Trophoblast cell (in vitro differentiated cells and primary cell): ENCODE data around the gene UST.

Experiments
- DNase-seq, 2 donors: peaks; one replicate each; pipeline ENCODE4 v3.0.0-alpha.2; 2016
- H2AFZ ChIP-seq: 2 replicates; pipeline ENCODE4 v1.6.1; 2013; ENCODE audit warnings: low read length, moderate library complexity, mild to moderate bottlenecking; ENCODE audit not compliant: insufficient read depth, poor library complexity
- H2AK5ac ChIP-seq: 2 replicates; pipeline ENCODE4 v1.6.1; 2013; ENCODE audit warnings: mild to moderate bottlenecking, low read length
- H2BK120ac ChIP-seq: 2 replicates; pipeline ENCODE4 v1.6.1; 2013; ENCODE audit warnings: low read length, mild to moderate bottlenecking, moderate library complexity; ENCODE audit not compliant: insufficient read depth, poor library complexity
- H2BK12ac ChIP-seq: 2 replicates; pipeline ENCODE4 v1.6.1; 2013; ENCODE audit warnings: mild to moderate bottlenecking, low read length, moderate library complexity
- H2BK5ac ChIP-seq: 2 replicates; pipeline ENCODE4 v1.6.1; 2013; ENCODE audit warnings: low read length, low read depth, moderate library complexity, mild to moderate bottlenecking; ENCODE audit not compliant: poor library complexity
- H3K14ac ChIP-seq: 2 replicates; pipeline ENCODE4 v1.6.1; 2013; ENCODE audit warnings: mild to moderate bottlenecking, low read length
- H3K18ac ChIP-seq: 2 replicates; pipeline ENCODE4 v1.6.1; 2013; ENCODE audit warnings: mild to moderate bottlenecking, low read length
- H3K23ac ChIP-seq: 2 replicates; pipeline ENCODE4 v1.6.1; 2013; ENCODE audit warnings: low read length
- H3K27ac ChIP-seq: 2 replicates; pipeline ENCODE4 v1.5.1; 2013; ENCODE audit warnings: low read depth, mild to moderate bottlenecking, inconsistent platforms, low read length, moderate library complexity
- H3K27me3 ChIP-seq: 2 replicates; pipeline ENCODE4 v1.6.1; 2013; ENCODE audit warnings: inconsistent platforms, mild to moderate bottlenecking, low read length, moderate library complexity; ENCODE audit not compliant: insufficient read depth
- H3K36me3 ChIP-seq, 2 experiments: 1 replicate in 1 of 2; 2 replicates in 1 of 2; pipeline ENCODE4 v1.6.1; 2013; ENCODE audit warnings: low read length in 2 of 2, mild to moderate bottlenecking in 2 of 2, moderate library complexity in 1 of 2; ENCODE audit not compliant: insufficient read depth in 2 of 2, control insufficient read depth in 1 of 2
- H3K4ac ChIP-seq: 2 replicates; pipeline ENCODE4 v1.6.1; 2013; ENCODE audit warnings: low read depth, mild to moderate bottlenecking, low read length, moderate library complexity
- H3K4me1 ChIP-seq, 2 experiments: 1 replicate in 1 of 2; 2 replicates in 1 of 2; pipeline ENCODE4 v1.6.1; 2013; ENCODE audit warnings: low read length in 2 of 2, mild to moderate bottlenecking in 2 of 2, moderate library complexity in 1 of 2; ENCODE audit not compliant: insufficient read depth in 2 of 2, control insufficient read depth in 1 of 2
- H3K4me2 ChIP-seq: 2 replicates; pipeline ENCODE4 v1.6.1; 2013; ENCODE audit warnings: inconsistent platforms, mild to moderate bottlenecking, low read length, moderate library complexity
- H3K4me3 ChIP-seq: 2 replicates; pipeline ENCODE4 v1.5.1; 2013; ENCODE audit warnings: mild to moderate bottlenecking, low read depth, low read length, inconsistent platforms
- H3K79me1 ChIP-seq: one replicate; pipeline ENCODE4 v1.6.1; 2013; ENCODE audit warnings: low read length
- H3K79me2 ChIP-seq: 2 replicates; pipeline ENCODE4 v1.6.1; 2013; ENCODE audit warnings: low read length, mild to moderate bottlenecking; ENCODE audit not compliant: control insufficient read depth, insufficient read depth, poor library complexity
- H3K9ac ChIP-seq: 2 replicates; pipeline ENCODE4 v1.6.1; 2013; ENCODE audit warnings: mild to moderate bottlenecking, low read length
- H3K9me3 ChIP-seq: 2 replicates; pipeline ENCODE4 v1.6.1; 2013; ENCODE audit warnings: low read depth, mild to moderate bottlenecking, control low read depth, inconsistent platforms, low read length; ENCODE audit not compliant: insufficient read depth
- H4K12ac ChIP-seq: 2 replicates; pipeline ENCODE4 v1.6.1; 2013; ENCODE audit warnings: low read depth, mild to moderate bottlenecking, low read length, moderate library complexity
- H4K8ac ChIP-seq: 2 replicates; pipeline ENCODE4 v1.6.1; 2013; ENCODE audit warnings: low read depth, mild to moderate bottlenecking, low read length, moderate library complexity
- H4K91ac ChIP-seq: one replicate; pipeline ENCODE4 v1.6.1; 2013; ENCODE audit warnings: low read depth, mild to moderate bottlenecking, low read length, moderate library complexity
- WGBS: extraction: QIAGEN DNeasy Blood & Tissue Kit; methylation state at CpG from one replicate; pipeline ENCODE4 v1.1.7; 2013; ENCODE audit warnings: missing lambda C conversion rate; ENCODE audit not compliant: insufficient read length, insufficient coverage; ENCODE audit errors: extremely low coverage; 5-methylcytosine and 5-hydroxymethylcytosine counted together

Gene UST

GRCh38 chr6:149084808-149085556, 338.2 kb downstream of the UST start:
- peaks cover 4 to 15% of the 10 kb centered on the region in 2 experiments for H3K4me1 ChIP-seq
- no peak overlapping the region for H3K27ac ChIP-seq
- no peak overlapping the region for H3K4ac ChIP-seq
- no peaks in the 10 kb centered on the region for H3K36me3 ChIP-seq
- H3K9ac ChIP-seq: no peak overlapping the region
- no peak overlapping the region for H4K91ac ChIP-seq
- no peak overlapping the region for H3K14ac ChIP-seq
- WGBS: no CpG with 5 or more reads among the region's 6 CpGs
- DNase-seq: no peak
- H4K8ac ChIP-seq: no peak overlapping the region
- H3K4me2 ChIP-seq: no peak overlapping the region
- H2BK5ac ChIP-seq: no peak overlapping the region
- no peak overlapping the region for H2BK120ac ChIP-seq
- H4K12ac ChIP-seq: no peak overlapping the region
- no peak overlapping the region for H3K23ac ChIP-seq
- H2BK12ac ChIP-seq: no peak overlapping the region
- no peaks in the 10 kb centered on the region for H3K27me3 ChIP-seq
- no peak overlapping the region for H3K18ac ChIP-seq
- H3K4me3 ChIP-seq: no peak overlapping the region
- no peaks in the 10 kb centered on the region for H3K79me2 ChIP-seq
- peaks cover 3% of the 10 kb centered on the region for H3K79me1 ChIP-seq
- H2AK5ac ChIP-seq: no peak overlapping the region
- no peak overlapping the region for H2AFZ ChIP-seq
- no peaks in the 10 kb centered on the region for H3K9me3 ChIP-seq

- H2BK5ac ChIP-seq: no peak overlapping the region
- H2AK5ac ChIP-seq: no peak overlapping the region
- no peaks in the 10 kb centered on the region for H3K79me2 ChIP-seq
- no peak overlapping the region for H3K27ac ChIP-seq
- no peak overlapping the region for H3K18ac ChIP-seq
- DNase-seq: no peak
- H3K4me1 ChIP-seq: peaks cover 4 to 12% of the 10 kb centered on the region in 2 experiments
- H3K27me3 ChIP-seq: no peaks in the 10 kb centered on the region
- no peak overlapping the region for H4K12ac ChIP-seq
- no peak overlapping the region for H3K9ac ChIP-seq
- no peak overlapping the region for H3K4ac ChIP-seq
- no peak overlapping the region for H4K8ac ChIP-seq
- no peak overlapping the region for H2BK120ac ChIP-seq
- H3K4me3 ChIP-seq: no peak overlapping the region
- H3K79me1 ChIP-seq: peaks cover 2% of the 10 kb centered on the region
- no peaks in the 10 kb centered on the region for H3K36me3 ChIP-seq
- no peak overlapping the region for H3K23ac ChIP-seq
- no peak overlapping the region for H2BK12ac ChIP-seq
- H2AFZ ChIP-seq: no peak overlapping the region
- H4K91ac ChIP-seq: no peak overlapping the region
- no peaks in the 10 kb centered on the region for H3K9me3 ChIP-seq
- H3K14ac ChIP-seq: no peak overlapping the region
- H3K4me2 ChIP-seq: no peak overlapping the region
Measured at GRCh38 chr6:149085557-149085938, 338.7 kb downstream of the UST start.

DNA sequence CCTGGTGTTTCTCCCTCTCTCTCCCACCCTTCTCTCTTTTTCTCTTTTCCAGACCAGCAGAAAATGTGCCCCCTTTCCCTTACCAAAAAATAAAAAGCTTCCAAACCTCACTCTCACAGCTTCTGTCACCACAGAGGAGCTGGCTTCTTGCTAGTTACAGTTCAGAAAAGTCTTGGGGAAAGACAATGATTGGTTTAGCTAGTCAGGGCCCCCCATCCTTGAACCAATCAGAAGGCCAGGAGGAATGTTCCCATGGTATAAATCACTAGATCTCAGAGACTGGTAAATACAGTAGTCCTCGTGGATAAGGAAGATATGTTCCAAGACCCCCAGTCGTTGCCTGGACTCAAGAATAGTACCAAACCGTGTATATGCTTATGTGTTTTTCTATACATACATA, 339.5 kb downstream of the UST start:
- no peak overlapping the region for H4K91ac ChIP-seq
- no peak overlapping the region for H3K23ac ChIP-seq
- no CpG with 5 or more reads among the region's 3 CpGs for WGBS
- no peaks in the 10 kb centered on the region for H3K79me2 ChIP-seq
- no peak overlapping the region for H3K4me3 ChIP-seq
- no peak overlapping the region for H3K18ac ChIP-seq
- H3K14ac ChIP-seq: no peak overlapping the region
- no peaks in the 10 kb centered on the region for H3K79me1 ChIP-seq
- no peak overlapping the region for H2BK120ac ChIP-seq
- H2BK12ac ChIP-seq: no peak overlapping the region
- H3K4ac ChIP-seq: no peak overlapping the region
- no peak overlapping the region for H2AFZ ChIP-seq
- H3K9me3 ChIP-seq: no peaks in the 10 kb centered on the region
- H2AK5ac ChIP-seq: no peak overlapping the region
- no peak overlapping the region for H4K12ac ChIP-seq
- H3K4me2 ChIP-seq: no peak overlapping the region
- H3K9ac ChIP-seq: no peak overlapping the region
- H4K8ac ChIP-seq: no peak overlapping the region
- H3K27me3 ChIP-seq: no peaks in the 10 kb centered on the region
- DNase-seq: no peak
- H3K27ac ChIP-seq: no peak overlapping the region
- H2BK5ac ChIP-seq: no peak overlapping the region
- H3K4me1 ChIP-seq: peaks cover 0 to 8% of the 10 kb centered on the region in 2 experiments
- no peaks in the 10 kb centered on the region for H3K36me3 ChIP-seq

DNA sequence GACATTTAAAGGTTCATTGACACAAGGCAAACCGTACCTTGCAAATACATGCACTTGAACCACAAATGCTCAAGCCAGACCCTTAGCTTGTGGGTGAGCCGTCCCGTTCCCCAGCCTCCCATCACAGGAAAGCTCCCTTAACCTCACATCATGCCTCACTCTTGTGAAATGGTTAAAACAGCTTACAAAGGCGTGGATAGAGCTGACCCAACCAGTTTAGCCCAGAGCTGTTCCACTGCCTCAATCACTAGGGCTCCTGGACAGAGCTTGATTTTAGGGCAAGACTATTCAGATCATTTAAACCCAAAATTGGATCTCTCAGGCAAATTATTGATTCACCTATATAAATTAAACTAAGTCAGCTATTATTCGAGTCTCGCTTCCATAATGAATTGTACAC, 341.1 kb downstream of the UST start:
- Histone ChIP-seq H4K8ac (no peak overlapping the region), H2AFZ (no peak overlapping the region), H3K9me3 (no peaks in the 10 kb centered on the region), H2BK5ac (no peak overlapping the region), H2BK120ac (no peak overlapping the region), H3K9ac (no peak overlapping the region), H3K4ac (no peak overlapping the region), H3K36me3 (no peaks in the 10 kb centered on the region), H3K18ac (no peak overlapping the region), H3K4me2 (no peak overlapping the region), H2BK12ac (no peak overlapping the region), H4K12ac (no peak overlapping the region), H3K14ac (no peak overlapping the region), H3K79me1 (no peaks in the 10 kb centered on the region), H3K4me1 (peaks cover 0 to 8% of the 10 kb centered on the region in 2 experiments), H3K23ac (no peak overlapping the region), H3K27ac (no peak overlapping the region), H3K27me3 (no peaks in the 10 kb centered on the region), H4K91ac (no peak overlapping the region), H3K79me2 (no peaks in the 10 kb centered on the region), H2AK5ac (no peak overlapping the region), H3K4me3 (no peak overlapping the region)
- DNase-seq: peak; percentile 42 to 71
- WGBS: no CpG with 5 or more reads among the region's 6 CpGs
